LoVo (cell line): Measurements from ENCODE around the gene POLN.
"Not testable (repeated sequence)": the region's sequence is repeated elsewhere in the genome, so short reads cannot be mapped to it uniquely, and the experiment has no call there.

Source experiments
- DNase-seq: peaks from one replicate; pipeline ENCODE4 v3.0.0-alpha.2; 2016; ENCODE audit warnings: low spot score

Gene POLN

DNA sequence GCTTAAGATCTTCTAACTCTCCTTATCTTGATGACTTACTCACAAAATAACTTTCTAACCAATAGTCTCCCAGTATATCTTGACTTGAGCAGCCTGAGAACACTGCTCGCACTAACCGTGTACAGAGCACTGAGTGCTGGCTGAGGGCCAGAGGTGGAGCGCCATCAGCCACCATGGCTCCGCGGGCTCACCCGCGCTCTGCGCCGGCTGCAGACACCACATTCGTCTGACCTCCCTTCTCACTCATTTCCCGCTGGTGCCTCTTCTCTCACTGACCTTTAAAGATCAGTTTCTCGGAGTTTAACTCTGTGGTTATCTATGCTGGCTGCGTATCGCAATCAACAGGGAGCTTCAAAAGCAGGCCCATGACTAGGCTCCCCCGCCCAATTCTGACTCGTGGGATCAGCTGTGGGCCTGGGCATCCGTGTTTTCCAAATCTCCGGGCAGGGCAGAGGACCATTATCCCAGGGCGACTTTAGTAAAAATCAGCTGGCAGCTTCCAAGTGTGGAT, 78.6 kb downstream of the POLN start:
- no peak for DNase-seq

DNA sequence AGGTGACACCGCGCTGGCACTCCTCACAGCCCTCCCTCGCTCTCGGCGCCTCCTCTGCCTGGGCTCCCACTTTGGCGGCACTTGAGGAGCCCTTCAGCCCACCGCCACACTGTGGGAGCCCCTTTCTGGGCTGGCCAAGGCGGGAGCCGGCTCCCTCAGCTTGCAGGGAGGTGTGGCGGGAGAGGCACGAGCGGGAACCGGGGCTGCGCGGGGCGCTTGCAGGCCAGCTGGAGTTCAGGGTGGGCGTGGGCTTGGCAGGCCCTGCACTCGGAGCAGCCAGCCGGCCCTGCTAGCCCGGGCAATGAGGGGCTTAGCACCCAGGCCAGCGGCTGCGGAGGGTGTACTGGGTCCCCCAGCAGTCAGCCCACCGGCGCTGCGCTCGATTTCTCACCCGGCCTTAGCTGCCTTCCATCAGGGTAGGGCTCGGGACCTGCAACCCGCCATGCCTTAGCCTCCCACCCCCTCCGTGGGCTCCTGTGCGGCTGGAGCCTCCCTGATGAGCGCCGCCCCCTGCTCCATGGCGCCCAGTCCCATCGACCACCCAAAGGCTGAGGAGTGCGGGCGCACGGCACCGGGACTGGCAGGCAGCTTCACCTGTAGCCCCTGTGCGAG, 80.7 kb downstream of the POLN start:
- not testable (repeated sequence) for DNase-seq

DNA sequence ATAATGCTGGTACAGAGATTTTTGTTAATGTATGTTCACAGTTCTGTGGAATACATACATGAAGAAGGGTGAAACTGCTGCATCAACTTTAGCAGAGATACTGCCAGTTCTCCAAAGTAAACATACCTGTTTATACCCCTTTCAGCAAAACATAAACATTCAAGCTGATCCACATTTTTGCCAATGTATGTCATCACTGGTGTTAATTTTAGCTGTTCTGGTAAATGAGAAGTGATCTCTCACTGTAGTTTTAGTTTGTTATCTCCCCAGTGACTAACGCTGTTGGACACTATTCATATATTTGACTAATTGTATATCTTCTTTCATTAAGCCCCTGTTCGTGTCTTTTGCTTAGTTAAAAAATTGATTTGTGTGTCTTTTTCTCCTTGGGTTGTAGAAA, 82.0 kb downstream of the POLN start:
- no peak for DNase-seq

DNA sequence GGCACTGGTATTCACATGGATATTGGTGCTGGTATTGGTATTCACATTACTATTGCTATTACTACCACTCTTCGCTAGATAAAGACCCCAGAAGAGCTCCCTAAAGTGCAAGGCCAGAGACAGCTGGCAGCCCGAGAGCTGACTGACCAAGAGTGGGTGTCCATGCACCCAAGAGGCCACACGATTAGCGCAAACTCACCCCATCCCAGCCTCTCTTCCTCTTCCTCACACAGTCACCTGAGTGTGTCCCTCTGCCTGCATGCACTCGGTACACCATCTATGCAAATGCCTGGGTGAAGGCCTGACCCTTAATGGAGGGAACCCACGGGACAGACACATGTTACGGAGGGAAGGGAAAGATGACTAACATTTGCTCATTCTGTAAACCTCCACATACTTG, 86.7 kb downstream of the POLN start:
- DNase-seq: no peak

DNA sequence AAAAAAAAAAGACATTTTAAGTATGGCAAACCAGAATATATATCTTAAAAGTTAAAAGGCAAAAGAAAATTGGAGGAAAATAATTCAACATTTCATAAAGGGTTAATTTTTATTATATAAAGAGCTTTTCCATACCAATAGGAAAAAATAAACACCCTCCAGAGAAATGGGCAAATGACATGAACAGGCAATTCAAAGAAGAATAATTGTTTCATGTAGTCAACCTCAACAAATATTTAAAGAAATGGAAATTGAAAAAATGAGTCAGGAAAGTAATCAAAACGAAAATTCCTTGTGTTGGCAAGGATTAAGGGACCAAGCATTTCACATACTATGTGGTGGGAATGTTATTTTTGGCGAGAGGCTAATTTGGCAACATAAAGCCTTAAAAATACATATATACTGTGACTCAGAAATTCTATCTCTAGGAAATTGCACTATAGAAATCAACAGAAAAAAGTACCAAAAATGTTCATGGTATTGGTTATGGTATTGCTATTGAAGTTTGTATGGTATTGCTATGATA, 87.6 kb downstream of the POLN start:
- DNase-seq: no peak

DNA sequence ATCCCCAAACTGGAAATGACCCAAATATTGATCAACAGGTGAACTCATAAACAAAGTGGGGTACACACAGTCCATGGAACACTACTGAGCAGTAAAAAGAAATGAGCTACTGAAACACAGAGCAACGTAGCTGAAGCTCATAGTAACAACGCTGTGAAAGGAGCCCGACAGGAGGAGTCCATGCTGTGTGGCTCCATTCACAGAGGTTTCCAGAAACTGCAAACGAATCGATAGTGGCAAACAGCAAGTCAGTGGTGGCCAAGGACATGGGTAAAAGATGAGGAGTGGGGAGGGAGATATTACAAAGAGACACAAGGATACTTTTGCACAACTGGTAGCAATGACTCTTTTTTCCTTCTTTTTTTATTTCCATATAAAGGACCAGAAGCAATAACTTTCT, 90.4 kb downstream of the POLN start:
- DNase-seq: no peak

DNA sequence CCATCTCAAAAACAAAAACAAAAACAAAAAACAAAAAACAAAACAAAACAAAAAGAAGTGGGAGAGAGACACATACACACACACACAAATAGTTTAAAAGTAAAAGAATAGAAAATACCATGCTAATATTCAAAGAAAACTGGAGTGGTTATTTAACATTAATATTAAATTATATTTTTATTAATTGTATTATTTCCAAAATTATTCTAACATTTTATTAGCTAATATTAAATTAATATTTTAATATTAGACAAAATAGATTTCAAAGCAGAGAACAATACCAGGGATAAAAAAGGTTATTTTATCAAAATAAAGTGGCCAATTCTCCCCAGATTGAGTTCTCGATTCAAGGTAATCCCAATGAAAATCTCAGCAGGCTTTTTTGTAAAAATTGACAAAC, 91.8 kb downstream of the POLN start:
- DNase-seq: no peak

DNA sequence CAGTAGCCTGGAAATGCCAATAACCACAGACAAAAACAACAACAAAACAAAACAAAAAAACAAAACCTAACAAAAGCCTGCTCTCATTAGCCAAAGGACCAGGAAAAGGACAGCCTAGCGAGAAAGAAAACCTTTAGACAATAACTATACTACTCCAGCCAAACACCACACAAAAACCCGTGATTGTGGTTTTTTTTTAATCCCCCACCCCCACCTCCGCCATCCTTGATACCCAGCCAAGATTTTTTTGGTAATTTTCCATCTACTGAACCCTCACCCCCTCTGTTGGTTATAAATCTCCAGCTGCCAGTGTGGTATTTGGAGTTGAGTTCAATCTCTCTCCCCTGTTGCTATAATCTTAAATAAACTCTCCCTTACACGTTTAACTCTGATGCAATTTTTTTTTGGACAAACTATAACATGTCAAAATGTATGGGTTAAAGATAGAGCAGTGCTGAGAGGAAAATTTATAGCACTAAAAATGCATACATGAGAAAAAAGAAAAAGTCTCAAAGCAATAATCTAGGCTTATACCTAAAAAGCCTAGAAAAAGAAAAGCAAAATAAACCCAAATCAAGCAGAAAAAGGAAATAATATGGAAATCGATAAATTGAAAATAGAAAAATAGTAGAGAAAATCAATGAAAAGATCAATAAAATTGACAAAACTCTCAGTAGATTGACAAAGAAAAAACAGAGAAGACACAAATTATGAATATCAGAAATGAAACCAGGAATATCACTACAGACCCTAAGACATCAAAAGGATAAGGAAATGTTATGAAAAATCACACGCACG, 99.1 kb downstream of the POLN start:
- DNase-seq: no peak

DNA sequence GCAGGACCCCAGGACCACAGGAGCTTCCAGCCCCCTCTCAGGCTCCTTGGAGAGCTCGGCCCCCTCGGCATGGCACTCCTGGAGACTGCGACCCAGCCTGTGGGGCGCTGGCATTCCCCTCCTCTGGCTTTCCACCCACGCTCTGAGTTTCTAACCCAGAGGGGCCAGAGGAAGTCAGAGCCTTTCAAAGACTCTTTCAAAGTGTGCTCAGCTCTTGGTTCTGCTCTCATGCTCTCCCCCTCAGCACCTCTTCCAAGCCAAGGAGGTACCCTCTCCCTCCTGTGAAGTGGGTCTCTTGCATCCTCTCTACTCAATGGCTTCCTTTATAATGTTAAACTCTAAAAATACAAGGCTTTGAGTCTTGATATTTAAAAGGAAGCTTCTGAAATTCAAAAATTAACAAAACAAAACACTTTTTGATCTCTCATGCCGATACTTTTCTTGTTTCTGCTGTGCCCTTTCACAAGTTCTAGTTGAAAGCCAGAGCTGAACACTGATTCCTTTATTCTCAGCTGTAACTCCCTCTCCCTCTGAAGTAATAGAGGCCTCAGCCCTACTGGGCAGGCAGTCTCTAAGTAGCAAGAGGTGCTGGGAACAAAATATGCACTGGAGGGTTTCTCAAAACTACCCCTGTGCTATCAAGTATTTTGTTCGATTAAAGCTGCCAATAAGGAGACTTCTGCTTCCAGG, 100.0 kb downstream of the POLN start:
- DNase-seq: no peak

DNA sequence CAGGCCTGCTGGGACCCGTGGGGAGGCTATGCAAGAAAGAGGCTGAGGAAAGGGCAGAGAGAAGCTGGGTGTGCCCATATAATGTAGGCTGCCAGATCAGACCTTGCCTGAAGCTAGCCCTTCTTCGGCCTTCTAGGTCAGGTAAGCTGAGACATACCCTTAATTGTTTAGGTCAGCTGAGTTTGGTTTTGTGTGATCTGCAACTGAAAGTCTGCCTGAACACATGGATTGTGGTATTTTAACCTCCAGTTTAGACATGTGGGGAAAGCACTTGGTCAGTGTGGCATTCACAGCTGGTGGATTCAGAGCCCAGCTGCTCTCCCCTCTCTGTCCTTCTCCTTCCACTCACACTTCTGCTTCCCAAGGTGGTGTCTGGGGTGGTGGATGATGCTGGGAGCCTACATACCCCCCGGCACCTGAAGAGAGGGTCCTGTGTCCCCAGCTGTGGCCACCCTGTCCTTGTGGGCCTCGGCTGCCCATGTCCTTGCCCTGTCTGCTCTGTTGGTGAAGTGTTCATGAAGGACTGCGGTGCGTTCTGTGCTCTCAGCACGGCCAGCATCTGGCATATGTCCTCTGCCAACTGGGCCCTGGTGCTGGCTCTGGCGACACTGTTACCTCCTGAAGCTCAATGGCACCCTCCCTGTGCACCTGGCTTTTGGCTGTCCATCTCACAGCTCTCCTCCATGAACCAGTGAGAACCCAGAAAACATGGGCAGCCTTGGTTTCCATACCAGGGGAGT, 100.7 kb downstream of the POLN start:
- no peak for DNase-seq

DNA sequence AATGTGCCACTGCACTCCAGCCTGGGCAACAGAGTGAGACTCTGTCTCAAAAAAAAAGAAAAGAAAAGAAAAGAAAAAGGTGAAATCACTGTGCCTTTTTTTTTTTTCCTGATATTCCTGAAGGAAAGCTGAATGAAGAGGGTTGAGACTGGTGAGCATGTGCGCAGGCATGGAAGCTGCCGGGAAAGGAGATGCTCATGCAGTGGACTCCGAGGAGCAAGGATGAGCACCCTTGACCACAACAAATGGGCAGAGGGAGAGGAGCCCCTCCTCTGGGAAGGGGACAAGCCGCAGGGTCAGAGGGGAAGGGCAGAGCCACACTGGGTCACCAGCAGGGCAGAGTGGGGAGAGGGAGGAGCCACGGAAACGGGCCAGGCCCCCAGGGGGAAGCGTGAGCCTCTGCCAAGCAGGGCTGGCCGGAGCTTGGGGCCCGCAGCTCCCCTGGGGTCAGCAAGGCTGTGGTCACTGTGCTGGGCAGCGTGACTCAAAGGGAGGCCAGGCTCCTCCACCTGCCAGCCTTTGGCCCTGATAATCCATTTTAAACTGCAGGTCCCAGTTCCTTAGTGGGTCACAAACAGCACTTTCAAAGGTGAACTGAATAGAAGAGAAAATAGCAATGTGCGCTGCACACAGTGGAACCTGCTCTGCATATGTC, 102.9 kb downstream of the POLN start:
- DNase-seq: no peak

DNA sequence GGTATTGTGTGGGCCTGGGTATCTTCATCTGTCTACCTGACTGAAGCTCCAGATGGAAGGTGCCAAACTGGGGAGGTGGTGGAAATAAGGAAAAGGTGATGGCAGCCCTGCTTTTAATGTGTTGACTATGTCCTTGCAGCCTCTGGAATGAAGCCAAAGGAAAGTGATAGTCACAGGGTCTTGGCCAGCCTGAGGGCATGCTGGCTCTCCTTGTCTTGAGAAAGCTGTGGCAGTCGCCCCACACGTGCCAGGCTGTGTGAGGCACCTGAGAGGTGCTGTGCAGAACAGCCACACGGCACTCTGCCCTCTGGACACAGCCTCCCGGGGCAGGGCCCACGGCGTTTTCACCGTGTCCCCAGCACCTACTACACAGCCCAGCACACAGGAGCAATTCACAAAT, 105.2 kb downstream of the POLN start:
- no peak for DNase-seq

DNA sequence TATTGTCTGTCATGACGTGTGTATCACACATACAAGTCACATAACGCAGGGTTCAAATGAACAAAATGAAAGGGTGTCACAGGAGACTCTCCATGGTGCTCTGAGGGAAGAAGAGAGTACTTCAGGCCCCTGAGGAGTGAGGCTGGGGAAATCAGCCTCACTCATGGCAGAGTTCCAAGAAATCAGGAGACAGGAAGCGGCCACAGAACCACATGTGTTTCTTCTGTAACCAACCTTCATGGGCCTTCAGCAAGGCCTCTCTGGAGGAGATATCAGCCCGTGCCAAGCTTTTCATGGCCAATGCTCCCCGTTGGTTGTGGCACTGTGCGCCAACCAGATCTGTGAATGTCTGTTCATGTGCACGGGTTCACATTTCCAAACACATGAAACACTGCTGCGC, 106.8 kb downstream of the POLN start:
- DNase-seq: no peak

DNA sequence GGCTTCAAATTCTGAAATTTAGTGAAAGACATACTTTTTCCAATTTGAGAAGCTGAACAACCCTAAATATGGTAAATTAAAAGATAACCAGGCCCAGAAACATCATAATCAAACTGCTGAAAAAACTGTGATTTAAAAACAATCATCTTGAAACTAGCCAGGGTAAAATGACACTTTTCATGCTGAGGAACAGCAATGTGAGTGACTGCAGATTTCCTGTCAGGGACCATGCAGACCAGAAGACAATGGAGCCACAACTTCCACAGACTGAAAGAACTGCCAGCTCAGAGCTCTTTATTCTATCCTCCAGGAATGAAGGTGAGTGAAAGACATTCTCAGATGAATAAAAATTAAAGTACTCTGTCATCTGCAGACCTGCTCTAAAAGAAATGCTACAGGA, 109.5 kb downstream of the POLN start:
- no peak for DNase-seq

DNA sequence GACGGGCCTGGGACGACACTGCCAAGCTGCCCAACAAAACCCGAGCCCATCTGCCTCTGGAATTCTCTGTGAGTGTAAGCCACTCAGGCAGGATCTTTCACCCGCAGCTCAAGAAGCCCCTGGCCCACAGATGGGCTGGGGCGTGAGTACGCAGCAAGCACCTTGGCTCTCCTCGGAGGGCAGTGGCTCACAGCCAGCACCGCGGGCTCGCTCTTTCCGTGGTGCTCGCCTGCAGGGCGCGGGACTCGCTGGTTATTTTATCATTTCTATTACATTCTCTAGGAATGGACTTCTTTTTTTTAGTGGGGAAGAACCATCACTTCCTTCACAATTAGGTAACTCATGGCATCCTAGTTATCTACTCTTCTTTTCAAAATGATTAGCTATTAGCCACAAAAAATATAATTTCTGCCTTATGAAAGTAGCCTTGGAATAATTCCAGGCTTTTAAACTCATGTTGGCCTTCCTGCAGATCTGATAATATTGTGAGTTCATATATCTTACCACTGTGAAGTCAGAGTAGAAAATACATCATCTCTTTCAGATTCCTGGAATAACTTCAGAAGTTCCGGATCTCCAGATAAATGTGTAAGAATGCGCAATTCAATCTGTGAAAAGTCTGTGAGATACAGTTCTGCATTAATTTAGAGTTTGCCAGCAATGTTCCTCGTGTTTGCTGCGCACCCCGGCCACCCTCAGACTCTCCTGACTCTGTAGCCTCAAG, 114.2 kb downstream of the POLN start:
- no peak for DNase-seq

DNA sequence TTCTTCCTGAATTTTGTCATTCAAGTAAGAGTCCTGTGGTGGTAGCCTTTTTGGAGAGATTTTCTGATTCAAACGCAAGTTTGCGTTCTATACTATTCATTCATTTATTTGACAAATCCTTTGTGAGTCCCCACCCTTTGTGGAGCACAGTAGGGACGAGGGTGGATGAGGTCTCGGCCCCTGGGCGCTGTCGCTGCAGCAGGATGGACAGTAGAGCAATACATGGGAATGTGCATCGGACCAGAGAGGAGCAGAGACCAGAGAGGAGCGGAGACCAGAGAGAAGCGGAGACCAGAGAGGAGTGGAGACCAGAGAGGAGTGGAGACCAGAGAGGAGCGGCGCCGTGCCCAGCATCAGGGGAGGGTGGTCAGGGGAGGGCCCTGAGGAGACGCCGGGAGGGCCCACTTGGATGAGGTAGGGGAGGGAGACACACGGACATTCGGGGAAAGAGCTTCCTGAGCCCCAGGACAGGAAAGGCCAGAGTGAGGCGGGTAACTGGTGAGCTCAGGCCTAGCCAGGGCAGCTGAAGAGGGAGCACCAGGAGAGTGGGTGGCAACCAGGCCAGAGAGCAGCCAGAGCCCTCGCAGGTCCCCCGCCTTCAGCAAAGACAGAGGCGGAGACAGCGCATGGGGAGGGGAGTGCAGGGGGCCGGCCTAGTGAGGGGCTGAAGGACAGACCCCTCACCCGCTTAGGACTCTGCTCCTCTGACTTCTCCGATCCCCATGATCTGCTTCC, 115.4 kb downstream of the POLN start:
- no peak for DNase-seq

DNA sequence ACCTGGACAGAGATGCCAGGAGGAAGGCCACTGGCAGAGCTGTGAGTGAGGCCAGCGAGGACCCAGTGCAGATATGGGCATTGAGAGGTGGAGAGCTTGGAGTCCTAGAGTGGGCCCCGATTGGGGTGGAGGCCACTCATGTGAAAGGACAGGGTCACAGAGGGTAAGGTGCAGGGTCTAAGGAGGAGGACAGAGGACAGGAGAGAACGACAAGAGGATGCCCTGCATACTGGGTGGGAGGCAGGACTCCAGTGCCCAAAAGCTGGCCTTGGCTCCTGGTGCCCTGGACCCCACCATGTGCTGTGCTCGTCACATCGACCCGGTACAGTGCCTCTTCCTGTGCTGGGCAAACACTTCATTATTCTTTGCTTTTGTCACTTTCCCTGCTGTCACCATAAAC, 116.1 kb downstream of the POLN start:
- no peak for DNase-seq

DNA sequence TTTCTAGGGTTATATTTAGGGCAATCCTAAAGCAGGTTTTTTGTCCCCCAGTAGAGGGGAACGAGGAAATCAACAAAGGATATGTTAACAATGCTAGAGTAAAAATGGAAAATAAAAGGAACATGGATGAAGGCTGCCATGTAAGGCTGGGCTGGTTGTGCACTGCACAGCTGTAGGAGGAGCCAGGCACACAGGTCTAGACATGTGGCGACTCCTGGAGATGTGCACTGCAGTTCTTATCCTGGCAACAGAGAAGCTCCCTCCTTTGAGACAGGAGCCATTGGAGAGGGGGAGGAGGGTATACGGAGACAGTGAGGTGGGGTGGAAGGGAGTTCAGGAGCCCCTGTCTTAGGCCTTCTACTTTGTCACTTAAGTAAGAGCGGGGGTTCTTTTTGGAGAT, 116.9 kb downstream of the POLN start:
- no peak for DNase-seq

DNA sequence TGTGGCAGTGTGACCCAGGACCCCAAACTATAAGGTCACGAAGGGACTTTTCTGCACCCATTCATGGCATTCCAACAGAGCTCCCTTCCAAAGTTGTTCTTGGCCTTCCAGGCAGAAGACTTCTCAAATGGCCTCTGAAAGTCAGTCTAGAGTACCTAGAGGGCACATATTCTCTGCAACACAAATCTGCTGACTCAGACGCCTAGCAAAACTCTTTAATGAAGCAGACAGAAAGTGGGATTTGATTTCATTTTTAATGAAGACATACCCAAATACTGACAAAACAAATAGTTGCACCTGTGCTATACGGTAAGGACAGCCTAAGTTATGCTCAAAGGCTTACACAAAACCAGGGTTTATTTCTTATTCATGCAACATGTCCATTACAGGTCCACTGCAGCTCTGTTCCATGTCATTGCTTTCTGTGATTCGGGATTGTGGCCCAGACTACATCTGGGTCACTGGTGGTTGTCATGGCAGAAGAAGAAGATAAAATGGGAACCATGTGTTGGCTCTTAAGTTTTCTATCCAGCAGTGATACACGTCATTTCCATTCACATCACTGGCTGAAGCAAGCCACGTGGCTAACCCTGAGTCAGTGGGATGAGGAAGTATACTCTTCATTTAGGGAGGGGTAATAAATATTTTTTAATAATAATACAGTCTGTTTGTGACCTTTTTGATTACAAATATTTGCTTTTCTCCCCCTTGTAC, 125.1 kb downstream of the POLN start:
- DNase-seq: no peak

DNA sequence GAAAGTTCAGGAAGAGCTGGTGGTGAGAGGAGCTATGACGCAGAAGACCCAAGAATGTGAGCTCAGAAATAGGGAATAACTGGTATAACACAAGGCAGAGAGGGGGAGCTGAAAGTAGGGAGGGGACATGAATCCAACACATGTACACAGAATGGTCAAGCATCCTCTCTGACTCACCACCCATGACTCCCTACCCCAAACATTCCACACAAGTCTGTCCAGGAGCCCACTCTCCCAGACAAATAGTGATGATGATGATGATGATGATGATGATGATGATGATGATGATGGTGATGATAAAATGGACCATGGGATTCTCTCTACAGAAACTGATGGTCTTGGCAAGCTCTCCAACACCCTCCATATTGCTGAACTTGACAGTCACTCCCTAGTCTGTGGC, 136.4 kb downstream of the POLN start:
- DNase-seq: no peak
